ENCODE measurements around the gene TUBD1.

DNA sequence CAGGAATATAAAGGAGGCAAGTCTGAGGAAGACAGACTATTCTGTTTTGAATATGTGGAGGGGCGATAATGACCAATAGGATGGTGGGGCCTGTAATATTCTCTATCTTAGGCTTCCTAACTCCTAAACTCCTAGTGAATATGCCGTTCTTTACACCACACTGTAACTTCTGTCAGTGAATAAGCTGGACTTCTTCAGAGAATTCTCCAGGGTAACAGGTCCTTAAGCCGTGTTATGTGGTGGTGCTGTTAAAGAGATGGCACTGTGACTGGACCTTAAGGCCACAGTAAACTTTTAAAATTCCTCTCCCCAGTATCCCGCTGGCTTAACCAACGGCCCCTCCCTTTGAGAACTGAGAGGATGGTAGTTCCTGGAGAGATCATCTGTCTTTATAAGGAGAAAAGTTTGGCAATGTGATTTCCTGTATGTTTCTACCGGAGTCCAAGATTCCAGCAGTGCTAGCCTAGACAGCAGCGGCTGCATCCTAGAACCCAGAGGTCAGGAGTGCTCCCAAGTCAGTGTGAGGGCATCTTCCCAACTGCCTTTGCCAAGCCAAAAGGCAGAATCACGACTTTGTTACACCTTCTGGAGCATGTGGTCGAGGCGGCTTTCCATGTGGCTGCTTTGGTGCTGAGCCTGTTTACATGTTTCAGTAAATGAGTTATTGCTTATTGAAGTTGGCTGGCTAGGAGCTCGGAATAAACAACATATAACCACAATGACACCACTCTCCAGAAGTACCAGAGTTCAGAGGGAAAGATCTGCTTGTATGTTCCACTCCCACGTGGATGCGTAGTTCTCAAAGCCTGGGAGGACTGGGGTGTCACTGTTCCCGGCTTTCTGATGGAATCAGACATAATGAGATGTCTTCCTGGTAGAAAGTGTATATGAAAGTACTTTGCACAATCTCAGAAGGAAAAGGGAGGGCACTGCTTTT lies 41.0 kb downstream of the TUBD1 start:
- TF ChIP-seq, protein P1, sequence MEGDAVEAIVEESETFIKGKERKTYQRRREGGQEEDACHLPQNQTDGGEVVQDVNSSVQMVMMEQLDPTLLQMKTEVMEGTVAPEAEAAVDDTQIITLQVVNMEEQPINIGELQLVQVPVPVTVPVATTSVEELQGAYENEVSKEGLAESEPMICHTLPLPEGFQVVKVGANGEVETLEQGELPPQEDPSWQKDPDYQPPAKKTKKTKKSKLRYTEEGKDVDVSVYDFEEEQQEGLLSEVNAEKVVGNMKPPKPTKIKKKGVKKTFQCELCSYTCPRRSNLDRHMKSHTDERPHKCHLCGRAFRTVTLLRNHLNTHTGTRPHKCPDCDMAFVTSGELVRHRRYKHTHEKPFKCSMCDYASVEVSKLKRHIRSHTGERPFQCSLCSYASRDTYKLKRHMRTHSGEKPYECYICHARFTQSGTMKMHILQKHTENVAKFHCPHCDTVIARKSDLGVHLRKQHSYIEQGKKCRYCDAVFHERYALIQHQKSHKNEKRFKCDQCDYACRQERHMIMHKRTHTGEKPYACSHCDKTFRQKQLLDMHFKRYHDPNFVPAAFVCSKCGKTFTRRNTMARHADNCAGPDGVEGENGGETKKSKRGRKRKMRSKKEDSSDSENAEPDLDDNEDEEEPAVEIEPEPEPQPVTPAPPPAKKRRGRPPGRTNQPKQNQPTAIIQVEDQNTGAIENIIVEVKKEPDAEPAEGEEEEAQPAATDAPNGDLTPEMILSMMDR (IDR thresholded peaks at IDR 0.05): no peak
- TF ChIP-seq POLR2A (IDR thresholded peaks at IDR 0.05): no peak

All from tibial nerve (tissue), 3 donors.